ENCODE data around the gene ADAM12. TPM values are rescaled to one million over a fixed set of nuclear protein-coding genes. Genes with fewer than 3 reads are reported as not detected.

The ADAM12 gene
- total RNA-seq, 1 donor from 2014 or later = 100 TPM

DNA sequence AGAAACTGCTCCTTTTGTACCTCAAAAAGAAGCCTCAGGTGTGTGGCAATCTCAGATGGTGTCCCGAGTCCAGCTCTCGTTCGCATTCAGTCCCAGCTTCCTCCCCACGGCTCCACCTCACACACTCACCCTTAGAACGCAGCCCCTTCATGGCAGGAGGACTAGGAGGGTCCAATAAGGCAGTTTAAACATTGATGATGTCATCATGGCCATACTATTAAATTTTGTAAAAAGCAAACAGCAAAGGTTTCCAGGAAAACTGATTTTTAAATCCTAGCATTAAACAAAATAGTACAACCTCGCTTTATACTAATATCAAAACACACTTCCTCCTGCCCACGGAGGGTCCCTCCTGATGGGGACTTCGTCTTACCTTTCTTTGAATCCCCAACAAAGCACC is 133.0 kb downstream of the ADAM12 start:
- no peak overlapping the region for H3K4me2 ChIP-seq (ENCODE audit: low read length)
- H3K9me3 Mint-ChIP-seq (ENCODE audit: unreplicated experiment) = peaks cover 2% of the 10 kb centered on the region
- no peak overlapping the region for H3K4me3 Mint-ChIP-seq (ENCODE audit: unreplicated experiment)
- H3K4me1 Mint-ChIP-seq (ENCODE audit: low read depth, unreplicated experiment) = peaks cover 14% of the 10 kb centered on the region
- FAIRE-seq (no peak), DNase-seq (ENCODE audit: low read depth) (no peak)
- H3K36me3 ChIP-seq (ENCODE audit: insufficient read depth, low read length) = peaks cover 11% of the 10 kb centered on the region
- no peak overlapping the region for H2AFZ ChIP-seq (ENCODE audit: low read depth, low read length)
- TF ChIP-seq, protein P1, sequence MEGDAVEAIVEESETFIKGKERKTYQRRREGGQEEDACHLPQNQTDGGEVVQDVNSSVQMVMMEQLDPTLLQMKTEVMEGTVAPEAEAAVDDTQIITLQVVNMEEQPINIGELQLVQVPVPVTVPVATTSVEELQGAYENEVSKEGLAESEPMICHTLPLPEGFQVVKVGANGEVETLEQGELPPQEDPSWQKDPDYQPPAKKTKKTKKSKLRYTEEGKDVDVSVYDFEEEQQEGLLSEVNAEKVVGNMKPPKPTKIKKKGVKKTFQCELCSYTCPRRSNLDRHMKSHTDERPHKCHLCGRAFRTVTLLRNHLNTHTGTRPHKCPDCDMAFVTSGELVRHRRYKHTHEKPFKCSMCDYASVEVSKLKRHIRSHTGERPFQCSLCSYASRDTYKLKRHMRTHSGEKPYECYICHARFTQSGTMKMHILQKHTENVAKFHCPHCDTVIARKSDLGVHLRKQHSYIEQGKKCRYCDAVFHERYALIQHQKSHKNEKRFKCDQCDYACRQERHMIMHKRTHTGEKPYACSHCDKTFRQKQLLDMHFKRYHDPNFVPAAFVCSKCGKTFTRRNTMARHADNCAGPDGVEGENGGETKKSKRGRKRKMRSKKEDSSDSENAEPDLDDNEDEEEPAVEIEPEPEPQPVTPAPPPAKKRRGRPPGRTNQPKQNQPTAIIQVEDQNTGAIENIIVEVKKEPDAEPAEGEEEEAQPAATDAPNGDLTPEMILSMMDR (IDR thresholded peaks at IDR 0.05; ENCODE audit: insufficient read depth, low read depth, low read length) = no peak
- no peak for TF ChIP-seq EZH2 (IDR thresholded peaks at IDR 0.05; ENCODE audit: insufficient read depth, low read length)
- H3K9me3 ChIP-seq (ENCODE audit: insufficient read depth, low read depth, low read length) = peaks cover 7% of the 10 kb centered on the region
- no peaks in the 10 kb centered on the region for H4K20me1 ChIP-seq (ENCODE audit: insufficient read depth, low read length)
- H3K27ac Mint-ChIP-seq (ENCODE audit: unreplicated experiment) = no peak overlapping the region
- peaks cover 15% of the 10 kb centered on the region for H3K36me3 Mint-ChIP-seq (ENCODE audit: low read depth, unreplicated experiment)
- no peak overlapping the region for H3K9ac ChIP-seq (ENCODE audit: low read length)
- H3K4me3 ChIP-seq (ENCODE audit: insufficient read depth, low read depth, low read length) = no peak overlapping the region
- H3K4me1 ChIP-seq (ENCODE audit: insufficient read depth, low read length) = peaks cover 22% of the 10 kb centered on the region
- H3K27ac ChIP-seq (ENCODE audit: low read depth, low read length) = peak overlapping the region; percentile 100
- H3K27me3 Mint-ChIP-seq (ENCODE audit: low read depth, unreplicated experiment) = no peaks in the 10 kb centered on the region
- H3K79me2 ChIP-seq (ENCODE audit: insufficient read depth, low read length) = peaks cover 37% of the 10 kb centered on the region
- no peaks in the 10 kb centered on the region for H3K27me3 ChIP-seq (ENCODE audit: insufficient read depth, low read length)

DNA sequence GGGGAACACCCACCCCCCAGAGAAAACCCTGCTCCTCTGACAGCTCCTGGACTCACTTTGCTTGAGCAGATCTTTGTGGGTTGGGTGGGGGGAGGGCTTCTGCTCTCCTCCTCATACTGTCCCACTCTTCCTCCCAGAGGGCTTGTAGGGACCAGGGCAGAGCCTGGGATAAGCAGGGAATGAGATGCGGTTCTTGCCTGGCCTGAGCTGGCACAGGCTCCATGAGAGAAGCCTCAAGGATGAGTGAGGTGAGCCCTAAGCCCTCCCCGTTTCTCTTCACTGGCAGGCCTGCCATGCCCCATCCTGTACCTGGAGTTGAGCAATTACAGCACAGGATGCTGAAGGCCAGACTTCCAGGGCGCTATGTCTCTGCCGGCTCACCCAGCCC is 134.7 kb downstream of the ADAM12 start:
- Histone ChIP-seq H3K9ac (ENCODE audit: low read length) (peak overlapping the region; percentile 85), H3K4me2 (ENCODE audit: low read length) (peak overlapping the region; percentile 68), H2AFZ (ENCODE audit: low read depth, low read length) (no peak overlapping the region), H3K27me3 (ENCODE audit: insufficient read depth, low read length) (no peaks in the 10 kb centered on the region), H3K9me3 (ENCODE audit: insufficient read depth, low read depth, low read length) (peaks cover 7% of the 10 kb centered on the region), H3K79me2 (ENCODE audit: insufficient read depth, low read length) (peaks cover 40% of the 10 kb centered on the region), H3K4me3 (ENCODE audit: insufficient read depth, low read depth, low read length) (no peak overlapping the region), H3K36me3 (ENCODE audit: insufficient read depth, low read length) (peaks cover 11% of the 10 kb centered on the region), H3K4me1 (ENCODE audit: insufficient read depth, low read length) (peaks cover 22% of the 10 kb centered on the region), H3K27ac (ENCODE audit: low read depth, low read length) (peak overlapping the region; percentile 100), H4K20me1 (ENCODE audit: insufficient read depth, low read length) (no peaks in the 10 kb centered on the region)
- Mint-ChIP-seq H3K4me1 (ENCODE audit: low read depth, unreplicated experiment) (peaks cover 14% of the 10 kb centered on the region), H3K27ac (ENCODE audit: unreplicated experiment) (peak overlapping the region; percentile 77), H3K9me3 (ENCODE audit: unreplicated experiment) (peaks cover 2% of the 10 kb centered on the region), H3K4me3 (ENCODE audit: unreplicated experiment) (no peak overlapping the region), H3K27me3 (ENCODE audit: low read depth, unreplicated experiment) (no peaks in the 10 kb centered on the region), H3K36me3 (ENCODE audit: low read depth, unreplicated experiment) (peaks cover 13% of the 10 kb centered on the region)
- no peak for FAIRE-seq
- TF ChIP-seq EZH2 (IDR thresholded peaks at IDR 0.05; ENCODE audit: insufficient read depth, low read length) = no peak
- TF ChIP-seq, protein P1 (IDR thresholded peaks at IDR 0.05; ENCODE audit: insufficient read depth, low read depth, low read length) = no peak
- DNase-seq (ENCODE audit: low read depth) = no peak

DNA sequence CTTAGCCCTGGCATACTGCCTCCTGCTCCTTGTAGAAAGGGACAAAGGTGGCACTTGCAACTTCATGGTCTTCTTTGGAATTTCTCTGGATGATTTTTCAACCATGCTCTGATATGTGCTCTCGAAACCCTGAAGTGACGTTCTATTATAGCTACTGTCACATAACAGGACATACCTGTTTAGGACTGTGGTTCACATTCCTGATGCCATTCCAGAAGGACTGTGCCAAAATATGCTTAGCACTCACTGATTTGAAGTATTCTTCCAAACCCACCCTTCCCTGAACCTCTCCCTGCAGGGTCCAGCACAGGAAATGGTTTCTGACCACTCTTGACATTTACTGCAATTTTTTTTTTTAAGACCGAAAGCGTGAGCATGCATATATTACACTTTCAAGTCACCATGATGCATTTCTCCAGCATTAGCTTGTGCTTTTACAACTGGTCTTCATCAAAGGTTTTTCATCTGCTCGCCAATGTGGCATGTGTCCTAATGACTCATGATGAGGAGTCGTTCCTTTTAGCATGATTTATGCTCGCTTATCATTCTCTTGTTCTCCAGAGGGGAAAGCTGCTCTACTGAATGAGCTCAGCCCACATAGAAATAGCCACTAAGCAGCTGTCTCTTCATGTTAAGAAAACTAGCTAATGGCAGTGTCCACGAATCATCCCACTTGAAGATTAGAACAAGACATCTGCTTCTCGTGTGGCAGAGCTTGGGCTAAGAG is 135.2 kb downstream of the ADAM12 start:
- Histone ChIP-seq H3K4me2 (ENCODE audit: low read length) (peak overlapping the region; percentile 68), H3K27me3 (ENCODE audit: insufficient read depth, low read length) (no peaks in the 10 kb centered on the region), H4K20me1 (ENCODE audit: insufficient read depth, low read length) (no peaks in the 10 kb centered on the region), H3K27ac (ENCODE audit: low read depth, low read length) (peak overlapping the region; percentile 100), H3K79me2 (ENCODE audit: insufficient read depth, low read length) (peaks cover 37% of the 10 kb centered on the region), H3K9me3 (ENCODE audit: insufficient read depth, low read depth, low read length) (peaks cover 7% of the 10 kb centered on the region), H3K36me3 (ENCODE audit: insufficient read depth, low read length) (peaks cover 11% of the 10 kb centered on the region), H2AFZ (ENCODE audit: low read depth, low read length) (no peak overlapping the region), H3K9ac (ENCODE audit: low read length) (peak overlapping the region; percentile 85), H3K4me1 (ENCODE audit: insufficient read depth, low read length) (peaks cover 26% of the 10 kb centered on the region), H3K4me3 (ENCODE audit: insufficient read depth, low read depth, low read length) (no peak overlapping the region)
- Mint-ChIP-seq H3K4me3 (ENCODE audit: unreplicated experiment) (no peak overlapping the region), H3K9me3 (ENCODE audit: unreplicated experiment) (peaks cover 2% of the 10 kb centered on the region), H3K27me3 (ENCODE audit: low read depth, unreplicated experiment) (no peaks in the 10 kb centered on the region), H3K27ac (ENCODE audit: unreplicated experiment) (peak overlapping the region; percentile 77), H3K4me1 (ENCODE audit: low read depth, unreplicated experiment) (peaks cover 16% of the 10 kb centered on the region), H3K36me3 (ENCODE audit: low read depth, unreplicated experiment) (peaks cover 13% of the 10 kb centered on the region)
- TF ChIP-seq EZH2 (IDR thresholded peaks at IDR 0.05; ENCODE audit: insufficient read depth, low read length) = no peak
- TF ChIP-seq, protein P1 (IDR thresholded peaks at IDR 0.05; ENCODE audit: insufficient read depth, low read depth, low read length) = no peak
- DNase-seq (ENCODE audit: low read depth) (peak; percentile 100), FAIRE-seq (peak; percentile 100)

Measured in astrocyte (in vitro differentiated cells and primary cell).